Anterior cingulate cortex (tissue), 58 donors: Measurements from ENCODE around the gene BMP3.
"Not testable (repeated sequence)": the region's sequence is repeated elsewhere in the genome, so short reads cannot be mapped to it uniquely, and the experiment has no call there.

Source experiments
- DNase-seq, 58 donors: peaks; one replicate each; lab custom pipeline; 2025; lab: John Stamatoyannopoulos, UW

BMP3 gene, protein sequence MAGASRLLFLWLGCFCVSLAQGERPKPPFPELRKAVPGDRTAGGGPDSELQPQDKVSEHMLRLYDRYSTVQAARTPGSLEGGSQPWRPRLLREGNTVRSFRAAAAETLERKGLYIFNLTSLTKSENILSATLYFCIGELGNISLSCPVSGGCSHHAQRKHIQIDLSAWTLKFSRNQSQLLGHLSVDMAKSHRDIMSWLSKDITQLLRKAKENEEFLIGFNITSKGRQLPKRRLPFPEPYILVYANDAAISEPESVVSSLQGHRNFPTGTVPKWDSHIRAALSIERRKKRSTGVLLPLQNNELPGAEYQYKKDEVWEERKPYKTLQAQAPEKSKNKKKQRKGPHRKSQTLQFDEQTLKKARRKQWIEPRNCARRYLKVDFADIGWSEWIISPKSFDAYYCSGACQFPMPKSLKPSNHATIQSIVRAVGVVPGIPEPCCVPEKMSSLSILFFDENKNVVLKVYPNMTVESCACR

DNA sequence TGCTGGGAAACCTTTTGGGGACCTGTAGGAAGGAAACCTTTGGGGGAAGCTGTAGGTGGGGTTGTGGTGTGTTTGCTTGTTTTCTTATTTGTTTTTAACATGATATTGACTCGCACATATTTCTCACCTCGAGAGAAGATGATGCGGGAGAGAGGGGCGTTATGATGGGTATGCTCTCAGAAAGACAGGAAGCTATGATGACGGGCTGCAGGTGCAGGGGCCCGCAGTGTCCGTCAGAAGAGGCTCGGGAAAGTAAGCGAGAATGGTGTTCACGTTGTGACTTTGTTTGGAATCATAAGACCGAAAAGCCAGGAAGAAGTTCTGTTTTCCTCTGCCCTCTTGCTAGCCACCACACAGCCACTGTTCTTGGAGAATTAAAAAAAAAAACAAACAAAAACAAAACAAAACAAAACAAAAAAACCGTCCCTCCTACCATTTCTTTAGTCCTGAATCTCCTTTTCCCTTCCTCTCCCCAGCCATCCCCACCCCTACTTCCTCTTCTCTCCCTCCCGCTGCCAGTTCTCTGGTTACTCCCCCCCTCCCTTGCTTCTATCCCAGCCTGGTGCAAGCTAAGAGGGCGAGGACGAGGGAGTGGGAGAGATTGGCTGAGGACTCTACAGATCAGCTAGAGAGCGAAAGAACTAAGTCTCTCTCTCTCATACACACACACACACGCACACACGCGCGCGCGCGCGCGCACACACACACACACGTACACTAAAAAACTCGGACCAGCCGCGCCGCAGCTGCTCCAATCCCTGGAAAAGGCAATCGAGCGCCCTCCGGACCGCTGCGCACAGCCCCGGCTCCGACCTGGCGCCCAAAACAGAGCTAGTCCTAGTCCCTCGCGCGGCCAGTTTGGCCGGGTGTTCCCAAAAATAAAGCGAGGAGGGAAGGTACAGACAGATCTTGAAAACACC lies at the start of gene BMP3:
BMP3 (plus strand) TSS at position 648 of the 920 bp plus-strand sequence. CDS start 577 bp downstream, outside the sequence.
- peak in 6 of 58 donors; percentile 1 to 10 (median 3) for DNase-seq

DNA sequence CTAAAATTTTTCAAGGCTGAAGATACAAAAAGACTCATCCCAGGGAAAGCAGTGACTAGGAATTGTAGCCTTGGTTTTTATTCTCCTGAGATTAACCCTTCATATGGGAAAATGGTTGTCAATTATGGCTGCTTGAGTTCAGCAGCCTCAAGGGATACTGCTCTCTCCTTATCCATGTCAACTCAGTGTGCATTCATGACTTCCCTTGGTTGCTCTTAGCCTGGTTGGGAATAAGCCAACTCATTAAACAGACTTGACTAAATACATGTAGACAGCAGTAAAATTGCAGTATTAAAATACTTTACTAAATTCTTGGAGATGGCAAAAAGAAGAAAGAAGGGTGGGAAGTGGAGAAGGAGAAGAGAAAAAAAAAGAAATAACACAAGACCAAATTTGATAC lies 44.5 kb upstream of the BMP3 start:
- no peak for DNase-seq

DNA sequence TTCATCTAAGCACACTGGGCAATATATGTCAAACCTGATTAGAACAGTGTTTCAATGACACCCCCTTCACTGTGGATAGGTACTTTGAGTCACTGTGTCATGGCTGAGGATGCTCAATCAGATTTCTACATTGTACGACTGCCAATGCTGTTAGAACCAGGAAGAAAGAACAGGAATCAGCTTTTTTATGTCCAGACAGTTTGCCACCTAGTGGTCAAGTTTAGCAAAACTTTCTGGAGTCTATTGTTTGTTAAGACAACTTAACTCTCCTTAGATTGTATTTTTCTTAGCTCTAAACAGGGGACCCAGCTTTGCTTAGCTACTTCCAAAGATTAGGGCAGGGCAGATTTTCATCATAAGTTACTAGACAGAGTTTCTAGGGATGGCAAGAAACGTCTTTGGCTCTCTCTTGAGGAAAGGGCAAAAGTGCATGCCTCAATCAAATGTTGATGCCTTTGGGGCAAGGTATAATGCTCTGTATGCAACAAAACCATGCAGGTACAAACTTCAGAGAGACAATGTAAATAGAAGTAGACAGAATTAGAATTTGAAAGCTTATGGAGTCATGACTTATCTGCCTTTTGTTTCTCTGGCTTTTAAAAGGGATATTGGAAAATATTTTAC lies 40.5 kb upstream of the BMP3 start:
- DNase-seq = peak in 6 of 58 donors; percentile 0 to 38 (median 4)

DNA sequence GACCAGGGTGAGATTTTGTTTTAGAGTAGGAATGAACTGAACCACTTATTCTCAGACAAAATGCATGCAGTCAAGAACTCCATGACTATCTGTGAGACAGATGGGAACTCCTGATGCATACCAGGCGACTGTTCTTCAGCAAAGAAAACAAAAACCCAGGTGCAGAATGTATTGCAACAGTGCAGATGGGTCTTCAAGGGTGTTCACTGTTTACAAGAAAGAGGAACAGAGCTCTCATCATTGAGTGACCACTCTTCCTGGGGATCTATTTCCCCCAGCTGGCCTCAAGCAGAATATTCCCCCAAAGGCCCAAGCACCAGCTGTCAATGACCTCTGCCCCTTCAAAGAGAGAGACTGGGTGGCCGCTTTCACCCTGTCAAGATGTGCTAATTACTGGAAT lies 39.7 kb upstream of the BMP3 start:
- no peak for DNase-seq

DNA sequence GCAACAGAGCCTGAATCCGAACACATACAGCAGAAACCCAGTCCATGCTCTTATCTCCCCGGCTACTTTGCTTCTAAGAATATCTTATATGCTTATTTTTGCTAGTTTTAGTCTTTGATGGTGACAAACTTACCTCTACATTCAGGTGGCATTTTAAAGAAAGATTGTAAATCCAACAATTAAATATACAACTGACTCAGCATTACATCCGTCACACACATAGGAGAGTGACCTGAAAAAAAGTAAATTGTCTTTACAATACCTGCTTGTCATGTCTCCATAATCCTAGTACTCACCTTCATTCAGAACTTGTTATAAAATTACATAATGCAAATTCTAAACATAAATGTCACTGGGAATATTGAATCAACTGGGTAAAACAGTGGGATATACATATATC lies 30.6 kb upstream of the BMP3 start:
- no peak for DNase-seq

DNA sequence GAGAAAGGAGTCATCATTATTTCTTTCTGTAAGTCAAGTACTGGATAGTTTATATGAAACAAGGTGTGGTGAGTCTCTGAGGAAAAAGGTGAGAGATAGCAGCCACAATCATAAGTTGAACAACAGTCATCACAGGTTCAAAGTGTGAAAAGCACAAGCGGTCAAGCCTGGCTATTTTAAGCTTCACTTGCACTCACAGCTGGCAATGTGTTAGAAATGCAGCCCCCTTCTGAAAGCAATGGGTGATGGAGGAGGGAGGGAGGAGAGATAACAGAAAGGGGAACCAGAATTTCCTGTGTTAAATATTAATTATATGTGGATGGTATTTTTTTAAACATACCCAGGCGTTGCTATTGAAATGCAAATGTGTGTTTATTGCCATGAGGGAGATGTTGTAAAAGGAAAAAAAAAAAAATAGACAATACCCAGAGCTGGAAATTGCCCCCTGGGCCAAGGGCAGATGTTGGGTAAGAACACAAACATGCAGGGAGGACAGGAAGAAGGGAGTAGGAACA lies 26.9 kb upstream of the BMP3 start:
- no peak for DNase-seq

DNA sequence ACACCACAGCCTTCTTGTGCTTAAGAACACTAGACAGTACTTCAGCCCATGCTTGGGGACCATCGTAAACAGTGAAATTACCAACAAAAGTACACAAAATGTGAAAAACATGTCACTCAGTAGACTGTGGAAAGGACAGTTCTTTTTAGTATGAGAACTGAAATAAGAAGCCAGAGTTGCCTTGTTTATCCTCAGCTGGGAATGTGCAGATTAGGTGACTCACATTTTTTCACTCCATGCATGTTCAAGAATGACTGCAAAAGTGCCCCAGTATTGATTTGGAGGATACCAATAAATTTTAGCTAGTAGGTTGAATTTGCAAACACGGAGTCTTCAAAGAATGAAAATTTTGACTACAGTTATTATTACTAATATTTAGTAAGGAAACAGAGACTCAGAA lies 23.1 kb upstream of the BMP3 start:
- DNase-seq = no peak

DNA sequence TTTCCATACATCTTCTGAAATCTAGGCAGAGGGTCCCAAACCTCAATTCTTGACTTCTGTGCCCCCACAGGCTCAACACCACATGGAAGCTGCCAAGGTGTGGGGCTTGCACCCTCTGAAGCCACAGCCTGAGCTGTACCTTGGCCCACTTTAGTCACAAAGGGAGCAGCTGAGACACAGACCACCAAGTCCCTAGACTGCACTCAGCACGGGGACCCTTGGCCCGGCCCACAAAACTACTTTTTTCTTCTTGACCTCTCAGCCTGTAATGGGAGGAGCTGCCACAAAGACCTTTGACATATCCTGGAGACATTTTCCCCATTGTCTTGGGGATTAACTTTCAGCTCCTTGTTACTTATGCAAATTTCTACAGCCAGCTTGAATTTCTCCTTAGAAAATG lies 13.9 kb upstream of the BMP3 start:
- DNase-seq = not testable (repeated sequence)

DNA sequence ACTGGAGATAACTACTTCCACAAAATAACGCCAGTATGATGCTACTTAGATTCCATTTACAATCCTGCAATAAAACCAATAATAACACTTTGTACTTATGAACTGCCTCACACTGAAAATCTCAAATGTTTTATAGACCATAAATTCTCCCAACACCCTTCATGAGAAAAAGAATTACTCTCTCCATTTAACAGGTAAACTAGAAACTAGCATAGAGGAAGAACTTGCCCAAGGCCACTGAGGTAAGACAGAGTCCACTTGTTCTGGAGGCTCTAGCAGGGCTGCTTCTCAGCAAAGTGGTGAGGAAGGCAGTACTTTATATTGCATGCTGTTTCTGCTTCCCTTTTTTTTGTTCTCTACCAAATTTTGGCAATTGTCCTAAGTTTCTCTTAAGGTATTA lies 11.5 kb upstream of the BMP3 start:
- DNase-seq = no peak

DNA sequence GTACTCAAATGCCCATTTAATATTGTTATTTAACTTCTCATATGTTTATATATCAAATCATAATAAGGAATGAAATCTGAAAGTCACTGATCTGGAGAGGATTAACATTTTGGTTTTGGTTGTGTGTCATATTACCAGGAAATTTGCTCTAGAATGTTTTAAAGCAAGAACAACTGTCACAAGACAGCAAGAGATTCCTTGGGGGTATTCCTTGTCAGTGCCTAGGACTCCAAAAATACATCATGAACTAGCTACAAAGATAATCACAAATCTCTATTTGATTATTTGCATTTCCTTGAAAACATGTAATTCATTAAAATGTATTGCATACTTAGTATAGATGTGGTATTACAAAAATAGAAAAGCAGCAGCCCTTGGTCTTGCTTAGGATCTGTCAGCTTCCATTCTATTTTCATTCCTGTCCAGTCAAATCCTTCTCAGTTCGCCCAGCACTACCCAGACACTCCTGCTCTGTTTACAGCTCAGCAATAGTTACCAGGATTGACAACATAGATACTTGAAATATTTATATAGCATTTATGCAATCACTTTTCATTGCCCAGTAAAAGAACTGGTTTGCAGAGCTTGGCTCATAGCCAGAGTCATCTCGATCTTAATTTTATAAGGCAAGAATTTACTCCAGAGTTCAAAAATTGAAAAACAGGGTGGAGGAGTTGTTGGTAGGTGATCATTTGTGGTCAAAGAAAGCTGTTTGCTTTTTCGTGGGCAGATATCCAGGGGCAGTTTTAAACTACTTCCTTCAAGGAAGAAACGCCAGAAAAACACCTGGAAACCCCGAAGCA lies 9.2 kb upstream of the BMP3 start:
- no peak for DNase-seq

DNA sequence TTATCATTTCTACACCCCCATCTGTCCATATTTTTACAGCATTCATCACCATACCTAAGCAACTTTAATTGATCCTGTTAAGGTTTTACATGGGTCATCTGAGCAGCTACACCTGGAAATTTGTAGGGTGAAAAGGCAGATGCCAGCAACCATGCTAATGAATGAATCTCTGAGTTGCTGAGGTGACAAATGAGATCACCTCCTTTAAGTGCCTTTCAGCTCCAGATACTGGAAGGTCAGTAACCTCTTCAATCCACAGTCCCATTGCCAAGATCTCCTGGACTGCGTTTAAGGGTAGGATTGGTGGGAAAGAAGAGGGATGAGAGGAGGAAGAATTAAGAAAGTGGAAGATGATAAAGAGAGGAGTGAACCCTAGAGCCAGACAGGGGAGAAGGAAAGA lies 8.5 kb upstream of the BMP3 start:
- DNase-seq = no peak

DNA sequence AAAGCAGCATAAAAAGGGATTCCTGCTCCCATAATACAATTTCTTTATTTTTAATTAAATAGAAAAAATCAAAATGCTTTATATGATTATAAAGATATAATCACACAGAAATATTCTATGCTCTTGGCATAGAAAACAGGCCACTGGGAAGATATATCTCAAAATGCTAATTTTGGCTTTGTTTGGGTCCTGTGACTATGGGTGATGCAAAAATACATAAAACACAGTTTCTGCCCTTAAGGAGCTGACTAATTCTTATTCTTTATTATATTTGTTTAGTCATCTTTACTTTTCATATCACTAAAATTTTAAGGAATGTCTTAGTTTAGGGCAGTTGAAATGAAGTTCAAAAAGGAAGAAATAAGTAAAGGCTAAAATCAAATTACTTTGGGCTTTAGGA lies 7.0 kb upstream of the BMP3 start:
- DNase-seq = no peak

DNA sequence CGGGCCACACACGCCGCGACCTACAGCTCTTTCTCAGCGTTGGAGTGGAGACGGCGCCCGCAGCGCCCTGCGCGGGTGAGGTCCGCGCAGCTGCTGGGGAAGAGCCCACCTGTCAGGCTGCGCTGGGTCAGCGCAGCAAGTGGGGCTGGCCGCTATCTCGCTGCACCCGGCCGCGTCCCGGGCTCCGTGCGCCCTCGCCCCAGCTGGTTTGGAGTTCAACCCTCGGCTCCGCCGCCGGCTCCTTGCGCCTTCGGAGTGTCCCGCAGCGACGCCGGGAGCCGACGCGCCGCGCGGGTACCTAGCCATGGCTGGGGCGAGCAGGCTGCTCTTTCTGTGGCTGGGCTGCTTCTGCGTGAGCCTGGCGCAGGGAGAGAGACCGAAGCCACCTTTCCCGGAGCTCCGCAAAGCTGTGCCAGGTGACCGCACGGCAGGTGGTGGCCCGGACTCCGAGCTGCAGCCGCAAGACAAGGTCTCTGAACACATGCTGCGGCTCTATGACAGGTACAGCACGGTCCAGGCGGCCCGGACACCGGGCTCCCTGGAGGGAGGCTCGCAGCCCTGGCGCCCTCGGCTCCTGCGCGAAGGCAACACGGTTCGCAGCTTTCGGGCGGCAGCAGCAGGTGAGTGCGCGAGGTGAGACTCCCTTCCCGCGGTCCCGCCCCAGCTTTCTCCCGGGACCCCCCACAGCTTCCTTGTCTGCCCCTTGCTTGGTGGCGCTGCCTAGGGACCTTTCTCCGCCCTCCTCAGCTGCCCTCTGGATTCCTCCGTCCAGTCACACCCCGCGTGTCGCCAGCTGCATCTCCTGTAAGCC lies 678 bp downstream of the BMP3 start:
- peak in 1 of 58 donors; percentile 1 for DNase-seq

DNA sequence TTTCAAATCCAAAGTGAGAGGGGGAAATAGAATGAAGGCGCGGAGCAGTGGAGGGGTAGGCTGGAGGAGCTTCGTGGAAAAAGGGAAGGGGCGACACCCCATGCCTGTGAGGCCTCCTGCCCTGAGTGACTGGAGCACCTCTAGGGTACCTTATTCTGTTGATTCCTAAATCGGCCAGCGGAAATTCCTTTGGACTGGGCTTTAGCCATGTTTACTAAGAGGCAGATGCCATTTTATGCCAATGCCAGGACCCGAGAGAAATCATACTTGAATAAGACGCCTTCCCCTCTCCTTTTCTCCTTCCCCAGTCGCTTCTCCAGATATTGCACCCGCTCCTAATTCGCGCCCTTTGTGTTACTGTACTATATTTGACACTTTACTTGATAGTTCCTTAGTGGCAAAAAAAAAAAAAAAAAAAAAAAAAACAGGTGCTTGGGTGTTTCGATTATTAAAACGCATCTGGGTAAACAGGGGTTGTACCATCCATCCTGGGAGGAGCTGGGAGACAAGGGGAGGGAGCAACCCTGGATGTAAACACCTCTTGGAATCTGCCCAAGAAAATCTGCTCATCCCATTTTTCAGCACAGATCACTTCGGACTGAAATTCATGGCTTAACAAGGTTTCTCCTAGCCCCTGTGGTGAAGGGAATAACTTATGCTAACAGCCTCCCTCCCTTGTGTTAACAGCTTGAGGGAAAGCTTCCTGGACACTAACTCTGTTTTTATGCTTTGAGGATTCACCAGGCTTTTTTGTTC lies 1.5 kb downstream of the BMP3 start:
- no peak for DNase-seq

DNA sequence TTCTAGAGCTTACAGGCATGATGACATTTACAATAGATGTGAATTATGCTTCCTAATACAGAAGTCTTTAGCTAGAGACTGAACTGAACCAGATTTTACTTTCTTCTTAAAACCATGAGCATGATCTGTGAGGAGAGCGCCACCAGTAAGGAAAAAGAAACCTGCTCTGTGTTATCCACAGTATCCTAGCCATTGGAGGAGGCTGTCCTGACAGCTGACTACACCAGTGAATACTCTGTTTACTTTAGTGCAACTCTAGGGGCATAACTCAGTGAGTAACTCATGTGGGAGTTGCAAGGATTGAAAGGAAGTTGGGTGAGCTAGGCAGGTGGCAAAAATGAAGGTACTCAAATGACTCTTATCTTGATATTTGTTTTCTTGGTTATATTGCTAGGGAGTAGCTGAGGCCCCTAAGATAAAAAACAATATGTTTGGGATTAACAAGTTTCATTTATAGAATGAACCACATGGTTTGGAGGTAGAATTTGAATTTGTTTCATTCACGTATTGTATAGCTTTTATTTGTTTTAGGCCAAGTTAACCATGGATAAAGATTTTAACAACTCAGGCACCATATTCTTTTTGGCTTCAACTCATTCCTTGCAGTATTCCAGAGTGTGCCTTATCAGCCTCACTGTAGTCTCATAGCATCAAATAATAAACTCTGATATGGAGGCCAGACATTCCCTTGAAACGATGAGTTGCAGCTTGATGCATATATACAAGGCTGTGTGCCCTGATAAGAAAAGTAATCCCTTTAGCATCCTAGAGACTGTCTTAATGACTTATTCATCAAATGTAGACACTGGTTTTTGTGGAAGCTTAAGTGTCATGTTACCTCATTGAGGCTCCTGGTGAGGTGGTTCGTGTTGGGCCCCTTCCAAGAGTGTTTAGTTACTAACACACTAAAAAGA lies 2.5 kb downstream of the BMP3 start:
- DNase-seq = no peak

DNA sequence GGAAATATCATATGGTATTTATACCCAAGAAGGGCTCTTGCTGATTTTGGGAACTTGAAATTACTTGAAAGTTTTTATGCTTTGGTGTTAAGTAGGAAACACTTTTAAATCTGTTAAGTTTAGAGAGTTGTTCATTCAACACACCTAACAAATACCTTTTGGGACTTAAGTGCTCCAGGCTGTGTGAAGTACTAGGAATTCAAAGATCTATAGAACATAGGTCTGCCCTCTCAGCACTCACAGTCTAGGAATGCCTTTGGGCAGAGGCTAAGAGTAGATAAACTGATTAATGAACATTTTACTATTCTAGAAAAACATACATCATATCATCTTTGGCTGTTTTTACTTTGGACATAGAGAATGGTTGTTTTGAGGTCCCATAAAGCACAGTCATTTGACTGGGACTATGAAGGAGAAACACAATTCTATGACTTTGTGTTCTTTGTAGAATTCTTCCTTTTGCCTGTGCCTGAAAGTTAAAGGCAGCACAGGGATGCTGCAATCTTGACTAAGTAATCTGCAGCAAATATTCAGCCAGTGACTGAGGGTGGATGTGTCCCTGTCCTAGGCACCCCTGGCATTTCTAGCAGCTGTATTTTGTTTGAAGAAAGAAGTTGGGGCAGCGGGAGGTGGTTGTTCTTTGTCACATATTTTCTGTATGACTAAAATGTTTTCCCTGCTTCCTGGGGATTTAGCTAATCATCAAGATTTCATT lies 8.3 kb downstream of the BMP3 start:
- no peak for DNase-seq
